Tibial nerve (tissue), 4 donors: Measurements from ENCODE around the gene CRYBG3. TPM values are rescaled to one million over a fixed set of nuclear protein-coding genes. Genes with fewer than 3 reads are reported as not detected.
"Not testable (repeated sequence)": the region's sequence is repeated elsewhere in the genome, so short reads cannot be mapped to it uniquely, and the experiment has no call there.

Experiments
- DNase-seq, 2 donors: peaks; one replicate each; pipeline ENCODE4 v3.0.0-alpha.2; 2019; ENCODE audit warnings: low spot score in 2 of 2
- H3K27ac ChIP-seq, 4 donors: fragments of 200-600 bp; sonication (generic) in 3 of 4; one replicate each; pipeline ENCODE4 v1.5.1; 2017 to 2019; ENCODE audit warnings: mild to moderate bottlenecking in 1 of 4
- H3K27me3 ChIP-seq, 2 donors: fragments of 200-600 bp; sonication (generic) in 1 of 2; one replicate each; pipeline versions ENCODE4 v1.5.1 to v1.6.0; 2017 to 2019
- H3K36me3 ChIP-seq, 3 donors: fragments of 200-600 bp; sonication (generic); one replicate each; pipeline ENCODE4 v1.5.1; 2018 to 2019
- H3K4me1 ChIP-seq, 4 donors: fragments of 200-600 bp; sonication (generic) in 3 of 4; one replicate each; pipeline ENCODE4 v1.5.1; 2017 to 2019
- H3K4me3 ChIP-seq, 4 donors: fragments of 200-600 bp; sonication (generic) in 3 of 4; one replicate each; pipeline ENCODE4 v1.5.1; 2017 to 2019; ENCODE audit warnings: mild to moderate bottlenecking in 1 of 4, moderate library complexity in 1 of 4
- H3K9me3 ChIP-seq, 4 donors: fragments of 200-600 bp; sonication (generic) in 3 of 4; one replicate each; pipeline ENCODE4 v1.5.1; 2017 to 2019
- EP300 ChIP-seq, 2 donors: sonication (generic); formaldehyde crosslinking; IDR thresholded peaks; one replicate each; pipeline ENCODE4 v1.6.1; 2017; ENCODE audit warnings: antibody characterized with exemption in 2 of 2, mild to moderate bottlenecking in 1 of 2
- POLR2A ChIP-seq, 2 donors: fragments of 450-650 bp; IDR thresholded peaks; one replicate each; pipeline ENCODE4 v1.6.1; 2017; ENCODE audit warnings: antibody characterized with exemption in 2 of 2, mild to moderate bottlenecking in 2 of 2, moderate library complexity in 2 of 2
- WGBS, 2 donors: methylation state at CpG; one replicate each; pipeline ENCODE4 v1.1.5; 2018; 5-methylcytosine and 5-hydroxymethylcytosine counted together
- total RNA-seq, 4 donors: library from RNA; depleted of rRNA; stranded (reverse); fragments of >200 nt; gene quantifications; one replicate each; pipeline ENCODE4 v1.1.0, GENCODE V29; 2016
- TF ChIP-seq, protein P1 (sequence below), 5 experiments: fragments of 200-600 bp in 3 of 5; fragments of 450-650 bp in 2 of 5; sonication (generic) in 3 of 5; IDR thresholded peaks; one replicate each; pipeline ENCODE4 v1.5.1; 2016 to 2019; ENCODE audit warnings: antibody characterized with exemption in 5 of 5, mild to moderate bottlenecking in 3 of 5, moderate library complexity in 2 of 5

CRYBG3 gene
- total RNA-seq, 4 donors from 2014 or later, result 30.9 to 48.1 (median 32.1) TPM

- Histone ChIP-seq H3K27ac (peak overlapping the region in 1 of 4 donors; percentile 69), H3K4me1 (peaks cover 0 to 28% (median 13%) of the 10 kb centered on the region in 4 donors), H3K36me3 (peaks cover 0 to 33% (median 0%) of the 10 kb centered on the region in 3 donors), H3K9me3 (no peaks in the 10 kb centered on the region), H3K27me3 (no peaks in the 10 kb centered on the region), H3K4me3 (no peak overlapping the region)
- TF ChIP-seq POLR2A (IDR thresholded peaks at IDR 0.05) (no peak), EP300 (IDR thresholded peaks at IDR 0.05) (no peak)
- TF ChIP-seq, protein P1, sequence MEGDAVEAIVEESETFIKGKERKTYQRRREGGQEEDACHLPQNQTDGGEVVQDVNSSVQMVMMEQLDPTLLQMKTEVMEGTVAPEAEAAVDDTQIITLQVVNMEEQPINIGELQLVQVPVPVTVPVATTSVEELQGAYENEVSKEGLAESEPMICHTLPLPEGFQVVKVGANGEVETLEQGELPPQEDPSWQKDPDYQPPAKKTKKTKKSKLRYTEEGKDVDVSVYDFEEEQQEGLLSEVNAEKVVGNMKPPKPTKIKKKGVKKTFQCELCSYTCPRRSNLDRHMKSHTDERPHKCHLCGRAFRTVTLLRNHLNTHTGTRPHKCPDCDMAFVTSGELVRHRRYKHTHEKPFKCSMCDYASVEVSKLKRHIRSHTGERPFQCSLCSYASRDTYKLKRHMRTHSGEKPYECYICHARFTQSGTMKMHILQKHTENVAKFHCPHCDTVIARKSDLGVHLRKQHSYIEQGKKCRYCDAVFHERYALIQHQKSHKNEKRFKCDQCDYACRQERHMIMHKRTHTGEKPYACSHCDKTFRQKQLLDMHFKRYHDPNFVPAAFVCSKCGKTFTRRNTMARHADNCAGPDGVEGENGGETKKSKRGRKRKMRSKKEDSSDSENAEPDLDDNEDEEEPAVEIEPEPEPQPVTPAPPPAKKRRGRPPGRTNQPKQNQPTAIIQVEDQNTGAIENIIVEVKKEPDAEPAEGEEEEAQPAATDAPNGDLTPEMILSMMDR (IDR thresholded peaks at IDR 0.05), result no peak
- no peak for DNase-seq
These were observed 77.5 kb downstream of the CRYBG3 start for GRCh38 chr3:97899331-97899730.

DNA sequence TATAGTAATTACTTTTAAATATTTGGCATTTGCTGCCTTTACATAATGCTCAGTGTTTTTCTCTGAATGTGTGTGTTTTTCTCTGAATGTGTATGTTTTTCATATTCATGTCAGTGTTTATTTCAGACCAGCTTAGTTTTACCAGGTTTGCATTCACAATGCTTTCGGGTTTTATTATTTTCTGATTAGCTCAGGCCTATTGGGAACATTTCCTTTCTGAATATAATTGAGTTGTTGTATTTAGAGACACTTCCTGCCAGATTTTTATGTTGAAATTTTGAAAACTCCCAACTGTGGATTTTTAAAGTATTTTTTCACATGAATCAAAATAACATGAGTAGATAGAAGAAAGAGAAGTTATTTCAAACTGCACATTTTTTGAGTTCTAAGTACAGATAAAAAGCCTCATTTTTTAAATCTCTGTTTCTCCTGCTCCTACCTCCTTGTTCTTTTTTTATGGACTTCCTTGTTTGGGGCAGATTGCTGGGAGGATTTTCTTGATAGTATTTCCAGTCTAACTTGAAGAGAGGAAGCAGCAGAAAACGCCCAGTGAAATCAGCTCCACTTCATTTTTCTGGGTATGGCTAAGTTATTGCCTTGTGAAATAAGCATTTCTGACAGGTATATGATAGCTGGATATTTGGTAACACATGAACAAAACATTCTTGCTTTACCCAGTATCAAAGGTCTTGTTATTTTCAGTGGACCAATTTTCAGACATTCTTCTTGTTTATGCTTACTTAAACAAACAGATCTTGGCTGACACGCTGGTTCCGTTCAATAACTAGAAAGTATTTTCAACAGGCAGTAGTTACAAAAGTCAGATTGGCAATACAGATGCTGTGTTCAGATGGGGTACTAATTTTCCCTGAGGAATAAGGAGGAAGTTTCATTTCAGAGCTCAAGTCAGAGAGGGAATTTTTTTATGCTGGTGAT is 79.8 kb downstream of the CRYBG3 start:
- Histone ChIP-seq H3K27me3 (no peaks in the 10 kb centered on the region), H3K4me3 (peak overlapping the region in 1 of 4 donors; percentile 2), H3K36me3 (peaks cover 0 to 19% (median 0%) of the 10 kb centered on the region in 3 donors), H3K9me3 (no peaks in the 10 kb centered on the region), H3K4me1 (peaks cover 0 to 28% (median 13%) of the 10 kb centered on the region in 4 donors), H3K27ac (peak overlapping the region; percentile 46 to 81 (median 60))
- TF ChIP-seq EP300 (IDR thresholded peaks at IDR 0.05) (no peak), POLR2A (IDR thresholded peaks at IDR 0.05) (no peak)
- TF ChIP-seq, protein P1 (IDR thresholded peaks at IDR 0.05), result no peak
- 8 to 13% methylated on average over 4 of the region's 4 CpGs for WGBS, 2 donors
- no peak for DNase-seq

- not testable (repeated sequence) for H3K27ac ChIP-seq, DNase-seq, H3K4me1 ChIP-seq, H3K27me3 ChIP-seq, H3K4me3 ChIP-seq, H3K9me3 ChIP-seq
- WGBS, 2 donors, result no CpG with 5 or more reads among the region's 3 CpGs
- H3K36me3 ChIP-seq, result peaks cover 0 to 28% (median 0%) of the 10 kb centered on the region in 3 donors
These were observed 88.0 kb downstream of the CRYBG3 start for GRCh38 chr3:97909830-97910229.

- not testable (repeated sequence) for H3K27me3 ChIP-seq, H3K4me1 ChIP-seq, H3K4me3 ChIP-seq, DNase-seq, H3K27ac ChIP-seq, H3K9me3 ChIP-seq
- peaks cover 0 to 33% (median 0%) of the 10 kb centered on the region in 3 donors for H3K36me3 ChIP-seq
- WGBS, 2 donors, result 82 to 89% methylated on average over 22 to 24 of the region's 24 CpGs
These were observed 88.5 kb downstream of the CRYBG3 start for GRCh38 chr3:97910236-97910831.

- Histone ChIP-seq H3K9me3 (no peaks in the 10 kb centered on the region), H3K4me3 (no peak overlapping the region), H3K27ac (no peak overlapping the region), H3K36me3 (peaks cover 0 to 40% (median 0%) of the 10 kb centered on the region in 3 donors), H3K4me1 (no peaks in the 10 kb centered on the region), H3K27me3 (no peaks in the 10 kb centered on the region)
- TF ChIP-seq EP300 (IDR thresholded peaks at IDR 0.05), result no peak
- no peak for TF ChIP-seq POLR2A (IDR thresholded peaks at IDR 0.05)
- TF ChIP-seq, protein P1 (IDR thresholded peaks at IDR 0.05), result no peak
- DNase-seq, result no peak
- WGBS, 2 donors, result 46 to 63% methylated on average over 3 of the region's 3 CpGs
These were observed 89.1 kb downstream of the CRYBG3 start for GRCh38 chr3:97910931-97911351.

- no peak for DNase-seq
- Histone ChIP-seq H3K9me3 (no peaks in the 10 kb centered on the region), H3K27me3 (no peaks in the 10 kb centered on the region), H3K27ac (no peak overlapping the region), H3K4me1 (no peaks in the 10 kb centered on the region), H3K36me3 (peaks cover 0 to 45% (median 0%) of the 10 kb centered on the region in 3 donors), H3K4me3 (no peak overlapping the region)
- no peak for TF ChIP-seq POLR2A (IDR thresholded peaks at IDR 0.05)
- TF ChIP-seq, protein P1 (IDR thresholded peaks at IDR 0.05), result no peak
- 91 to 94% methylated on average over 3 of the region's 3 CpGs for WGBS, 2 donors
These were observed 89.6 kb downstream of the CRYBG3 start for GRCh38 chr3:97911459-97911858.
